ENCODE results near the gene LOX. TPM values are rescaled to one million over a fixed set of nuclear protein-coding genes. Genes with fewer than 3 reads are reported as not detected.

Gene LOX
- polyA plus RNA-seq, 1 donor (not counting 4 experiments of a cell fraction or from before 2014, with no cell fraction given), result 0.33 TPM

GRCh38 chr5:122118356-122118948 is 40.4 kb upstream of the LOX start:
- H3K4me3 ChIP-seq (ENCODE audit: control insufficient read depth in 2 of 3, extremely low read depth in 1 of 3, insufficient read depth in 2 of 3, low read depth in 1 of 3, low read length in 3 of 3), result no peak overlapping the region
- H2AFZ ChIP-seq (ENCODE audit: control insufficient read depth, low read length), result no peak overlapping the region
- no peaks in the 10 kb centered on the region for H3K9me1 ChIP-seq (ENCODE audit: control insufficient read depth, extremely low read depth, insufficient read depth, low read length)
- no peaks in the 10 kb centered on the region for H3K36me3 ChIP-seq (ENCODE audit: control insufficient read depth in 2 of 2, extremely low read depth in 1 of 2, insufficient read depth in 2 of 2, low read length in 2 of 2)
- no peak overlapping the region for H3K9ac ChIP-seq (ENCODE audit: control insufficient read depth, extremely low read depth, insufficient read depth, low read length)
- dilution Hi-C loops (cut with MboI; ENCODE audit: extremely low pct_ligation_motif_present, low sequenced_read_pairs), result no loop called here
- no peaks in the 10 kb centered on the region for H3K9me3 ChIP-seq (ENCODE audit: control insufficient read depth, low read depth, low read length)
- H3K27ac ChIP-seq (ENCODE audit: control insufficient read depth, insufficient read depth, low read length), result no peak overlapping the region
- H3K4me2 ChIP-seq (ENCODE audit: control insufficient read depth, extremely low read depth, insufficient read depth, low read depth, low read length), result no peak overlapping the region
- H3K4me1 ChIP-seq (ENCODE audit: control insufficient read depth, extremely low read depth, insufficient read depth, low read length), result peaks cover 6% of the 10 kb centered on the region
- H3K79me2 ChIP-seq (ENCODE audit: control insufficient read depth, insufficient read depth, low read length), result no peaks in the 10 kb centered on the region
- no peaks in the 10 kb centered on the region for H3K27me3 ChIP-seq (ENCODE audit: control insufficient read depth, extremely low read depth, insufficient read depth, low read length)
- no peak for DNase-seq (ENCODE audit: low read depth, low spot score)
- no peak for TF ChIP-seq EZH2 (IDR thresholded peaks at IDR 0.05; ENCODE audit: low read length)
- TF ChIP-seq, protein P1, sequence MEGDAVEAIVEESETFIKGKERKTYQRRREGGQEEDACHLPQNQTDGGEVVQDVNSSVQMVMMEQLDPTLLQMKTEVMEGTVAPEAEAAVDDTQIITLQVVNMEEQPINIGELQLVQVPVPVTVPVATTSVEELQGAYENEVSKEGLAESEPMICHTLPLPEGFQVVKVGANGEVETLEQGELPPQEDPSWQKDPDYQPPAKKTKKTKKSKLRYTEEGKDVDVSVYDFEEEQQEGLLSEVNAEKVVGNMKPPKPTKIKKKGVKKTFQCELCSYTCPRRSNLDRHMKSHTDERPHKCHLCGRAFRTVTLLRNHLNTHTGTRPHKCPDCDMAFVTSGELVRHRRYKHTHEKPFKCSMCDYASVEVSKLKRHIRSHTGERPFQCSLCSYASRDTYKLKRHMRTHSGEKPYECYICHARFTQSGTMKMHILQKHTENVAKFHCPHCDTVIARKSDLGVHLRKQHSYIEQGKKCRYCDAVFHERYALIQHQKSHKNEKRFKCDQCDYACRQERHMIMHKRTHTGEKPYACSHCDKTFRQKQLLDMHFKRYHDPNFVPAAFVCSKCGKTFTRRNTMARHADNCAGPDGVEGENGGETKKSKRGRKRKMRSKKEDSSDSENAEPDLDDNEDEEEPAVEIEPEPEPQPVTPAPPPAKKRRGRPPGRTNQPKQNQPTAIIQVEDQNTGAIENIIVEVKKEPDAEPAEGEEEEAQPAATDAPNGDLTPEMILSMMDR (optimal IDR thresholded peaks at IDR 0.05 in 1 of 3, IDR thresholded peaks at IDR 0.05 in 1 of 3, conservative IDR thresholded peaks at IDR 0.05 in 1 of 3; ENCODE audit: extremely low read depth in 1 of 3, insufficient read depth in 2 of 3, low read length in 3 of 3), result no peak
- no peaks in the 10 kb centered on the region for H4K20me1 ChIP-seq (ENCODE audit: control insufficient read depth, extremely low read depth, insufficient read depth, low read length)
- no peak for FAIRE-seq

DNA sequence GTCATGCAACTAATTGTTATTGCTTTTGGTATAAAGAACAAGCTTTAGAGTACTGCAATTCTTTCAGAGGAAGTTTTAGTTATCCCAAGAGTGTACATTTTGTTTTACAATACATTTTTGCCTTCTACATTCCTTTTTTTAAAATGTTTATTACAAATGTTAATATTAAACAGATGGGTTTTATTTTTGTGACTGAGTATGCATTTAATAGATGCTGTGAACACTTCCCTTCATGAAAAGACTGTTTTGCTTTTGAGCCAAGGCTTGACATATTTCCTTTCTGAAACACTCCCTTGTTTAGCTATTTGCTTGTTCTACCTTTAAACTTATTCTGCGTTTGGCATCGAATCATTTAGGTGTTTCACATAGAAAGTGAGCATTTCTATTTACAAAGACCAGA is 36.4 kb upstream of the LOX start:
- Histone ChIP-seq H3K9me3 (ENCODE audit: control insufficient read depth, low read depth, low read length) (no peaks in the 10 kb centered on the region), H4K20me1 (ENCODE audit: control insufficient read depth, extremely low read depth, insufficient read depth, low read length) (no peaks in the 10 kb centered on the region), H3K27me3 (ENCODE audit: control insufficient read depth, extremely low read depth, insufficient read depth, low read length) (no peaks in the 10 kb centered on the region), H3K4me3 (ENCODE audit: control insufficient read depth in 2 of 3, extremely low read depth in 1 of 3, insufficient read depth in 2 of 3, low read depth in 1 of 3, low read length in 3 of 3) (no peak overlapping the region), H2AFZ (ENCODE audit: control insufficient read depth, low read length) (no peak overlapping the region), H3K4me1 (ENCODE audit: control insufficient read depth, extremely low read depth, insufficient read depth, low read length) (peaks cover 9% of the 10 kb centered on the region), H3K4me2 (ENCODE audit: control insufficient read depth, extremely low read depth, insufficient read depth, low read depth, low read length) (no peak overlapping the region), H3K79me2 (ENCODE audit: control insufficient read depth, insufficient read depth, low read length) (no peaks in the 10 kb centered on the region), H3K36me3 (ENCODE audit: control insufficient read depth in 2 of 2, extremely low read depth in 1 of 2, insufficient read depth in 2 of 2, low read length in 2 of 2) (no peaks in the 10 kb centered on the region), H3K9me1 (ENCODE audit: control insufficient read depth, extremely low read depth, insufficient read depth, low read length) (no peaks in the 10 kb centered on the region), H3K9ac (ENCODE audit: control insufficient read depth, extremely low read depth, insufficient read depth, low read length) (no peak overlapping the region), H3K27ac (ENCODE audit: control insufficient read depth, insufficient read depth, low read length) (no peak overlapping the region)
- DNase-seq (ENCODE audit: low read depth, low spot score), result no peak
- FAIRE-seq, result no peak
- TF ChIP-seq, protein P1 (optimal IDR thresholded peaks at IDR 0.05 in 1 of 3, IDR thresholded peaks at IDR 0.05 in 1 of 3, conservative IDR thresholded peaks at IDR 0.05 in 1 of 3; ENCODE audit: extremely low read depth in 1 of 3, insufficient read depth in 2 of 3, low read length in 3 of 3), result no peak
- no peak for TF ChIP-seq EZH2 (IDR thresholded peaks at IDR 0.05; ENCODE audit: low read length)
- dilution Hi-C loops (cut with MboI; ENCODE audit: extremely low pct_ligation_motif_present, low sequenced_read_pairs), result no loop called here

Measured in keratinocyte (primary cell).